GM19468 (cell line): ENCODE data around the gene TAPBPL.
"Not testable (repeated sequence)": the region's sequence is repeated elsewhere in the genome, so short reads cannot be mapped to it uniquely, and the experiment has no call there.

Source experiments
- ATAC-seq: cut with Tn5 transposase; IDR thresholded peaks from one replicate; pipeline ENCODE4 v1.9.1; 2021; ENCODE audit warnings: mild to moderate bottlenecking, moderate library complexity, moderate number of reproducible peaks; ENCODE audit not compliant: unreplicated experiment; ENCODE audit errors: extremely low read depth

TAPBPL gene

DNA sequence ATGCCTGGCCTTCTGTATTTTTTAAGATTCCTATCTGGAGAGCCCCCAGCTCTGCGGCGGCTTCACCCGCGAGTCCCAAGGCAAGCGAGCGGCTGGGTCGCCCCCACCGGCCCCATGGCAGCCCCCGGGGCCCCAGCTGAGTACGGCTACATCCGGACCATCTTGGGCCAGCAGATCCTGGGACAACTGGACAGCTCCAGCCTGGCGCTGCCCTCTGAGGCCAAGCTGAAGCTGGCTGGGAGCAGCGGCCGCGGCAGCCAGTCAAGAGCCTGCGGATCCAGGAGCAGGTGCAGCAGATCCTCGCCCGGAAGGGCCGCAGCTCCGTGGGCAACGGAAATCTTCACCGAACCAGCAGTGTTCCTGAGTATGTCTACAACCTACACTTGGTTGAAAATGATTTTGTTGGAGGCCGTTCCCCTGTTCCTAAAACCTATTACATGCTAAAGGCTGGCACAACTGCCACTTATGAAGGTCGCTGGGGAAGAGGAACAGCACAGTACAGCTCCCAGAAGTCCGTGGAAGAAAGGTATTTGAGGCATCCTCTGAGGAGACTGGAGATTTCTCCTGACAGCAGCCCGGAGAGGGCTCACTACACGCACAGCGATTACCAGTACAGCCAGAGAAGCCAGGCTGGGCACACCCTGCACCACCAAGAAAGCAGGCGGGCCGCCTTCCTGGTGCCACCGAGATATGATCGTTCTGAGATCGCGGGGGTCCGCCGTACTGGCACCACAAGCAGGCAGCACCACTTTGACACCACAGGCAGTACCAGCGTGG is 25.9 kb downstream of the TAPBPL start:
- not testable (repeated sequence) for ATAC-seq

DNA sequence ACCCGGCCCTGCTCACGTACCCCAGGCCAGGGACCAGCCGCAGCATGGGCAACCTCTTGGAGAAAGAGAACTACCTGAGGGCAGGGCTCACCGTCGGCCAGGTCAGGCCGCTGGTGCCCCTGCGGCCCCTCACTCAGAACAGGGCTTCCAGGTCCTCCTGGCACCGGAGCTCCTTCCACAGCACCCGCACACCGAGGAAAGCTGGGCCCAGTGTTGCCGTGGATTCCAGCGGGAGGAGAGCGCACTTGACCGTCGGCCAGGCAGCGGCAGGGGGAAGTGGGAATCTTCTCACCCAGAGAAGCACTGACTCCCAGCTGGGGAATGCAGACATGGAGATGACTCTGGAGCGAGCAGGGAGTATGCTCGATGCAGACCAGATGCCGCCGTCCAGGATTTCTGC is 26.6 kb downstream of the TAPBPL start:
- ATAC-seq, result no peak

DNA sequence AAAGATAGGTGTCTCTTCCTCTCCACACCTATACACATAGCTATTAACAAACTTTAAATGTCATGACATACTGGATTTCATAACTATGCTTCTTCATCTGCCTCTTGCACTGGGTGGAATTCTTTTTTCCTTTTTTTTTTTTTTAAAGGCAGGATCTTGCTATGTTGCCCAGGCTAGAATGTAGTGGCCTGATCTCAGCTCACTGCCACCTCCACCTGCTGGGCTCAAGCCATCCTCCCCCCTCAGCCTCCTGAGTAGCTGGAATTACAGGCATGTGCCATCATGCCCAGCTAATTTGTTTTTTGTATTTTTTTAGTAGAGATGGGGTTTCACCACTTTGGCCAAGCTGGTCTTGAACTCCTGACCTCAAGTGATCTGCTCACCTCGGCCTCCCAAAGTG is 36.4 kb downstream of the TAPBPL start:
- no peak for ATAC-seq

DNA sequence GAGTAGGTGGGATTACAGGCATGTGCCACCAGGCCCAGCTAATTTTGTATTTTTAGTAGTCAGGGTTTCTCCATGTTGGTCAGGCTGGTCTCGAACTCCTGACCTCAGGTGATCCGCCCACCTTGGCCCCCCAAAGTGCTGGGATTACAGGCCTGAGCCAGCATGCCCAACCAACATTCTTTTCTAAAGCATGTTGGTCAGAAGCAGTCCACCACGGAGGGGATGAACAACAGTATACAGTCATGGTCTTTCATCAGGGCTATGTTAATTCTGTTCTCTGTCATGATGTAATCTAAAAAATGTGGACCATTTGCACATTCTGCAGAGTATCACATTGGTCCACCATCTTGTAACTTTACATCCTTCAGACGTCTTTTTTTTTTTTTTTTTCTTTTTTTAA is 37.6 kb downstream of the TAPBPL start:
- ATAC-seq, result no peak

DNA sequence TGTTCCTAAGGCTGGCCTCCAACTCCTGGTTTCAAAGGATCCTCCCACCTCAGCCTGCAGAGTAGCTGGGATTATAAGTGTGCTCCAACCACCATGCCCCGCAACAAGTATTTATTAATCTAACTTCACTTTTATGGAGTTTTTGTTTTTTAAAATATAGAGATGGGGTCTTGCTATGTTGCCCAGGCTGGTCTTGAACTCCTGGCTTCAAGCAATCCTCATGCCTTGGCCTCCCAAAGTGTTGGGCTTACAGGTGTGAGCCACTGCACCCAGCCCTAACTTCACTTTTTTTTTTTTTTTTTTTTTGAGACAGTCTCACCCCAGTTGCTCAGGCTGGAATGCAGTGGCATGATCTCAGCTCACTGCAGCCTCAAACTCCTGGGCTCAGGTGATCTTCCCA is 38.8 kb downstream of the TAPBPL start:
- ATAC-seq, result not testable (repeated sequence)

DNA sequence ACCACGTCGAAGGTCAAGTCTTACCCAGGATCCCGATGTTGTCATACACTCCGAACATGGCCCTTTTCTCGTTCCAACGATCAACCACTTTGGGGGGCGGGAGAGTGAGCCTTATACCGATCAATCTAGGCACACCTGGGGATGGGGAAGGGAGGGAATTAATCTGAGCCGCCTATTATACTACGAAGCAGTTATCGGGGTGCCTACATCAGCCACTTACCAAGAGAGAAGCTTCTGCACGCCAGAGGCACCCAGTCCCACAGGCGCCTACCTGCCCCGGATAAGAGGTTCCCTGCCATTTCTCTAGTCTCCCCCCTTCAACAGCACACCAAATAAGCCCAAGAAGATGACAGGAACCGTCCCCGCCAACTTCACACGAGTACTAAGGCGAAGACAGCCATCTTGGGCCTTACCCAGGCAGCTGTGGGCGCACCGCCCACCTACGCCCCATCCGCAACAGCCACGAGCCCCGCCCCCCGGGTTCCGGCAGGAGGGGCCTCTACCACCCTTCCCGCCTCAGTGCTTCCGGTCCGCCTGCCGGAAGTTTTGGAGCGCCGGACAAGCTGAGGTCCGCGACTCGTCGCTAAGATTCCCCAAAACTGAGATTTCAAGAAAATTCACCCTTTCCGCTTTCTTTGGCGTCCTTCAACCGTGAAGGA is 41.1 kb downstream of the TAPBPL start, which contains the start of gene MRPL51:
TSS of gene MRPL51 (minus strand) at position 425 of the 659 bp plus-strand sequence. CDS start at position 299, 126 bp downstream.
- peak; percentile 53 for ATAC-seq

DNA sequence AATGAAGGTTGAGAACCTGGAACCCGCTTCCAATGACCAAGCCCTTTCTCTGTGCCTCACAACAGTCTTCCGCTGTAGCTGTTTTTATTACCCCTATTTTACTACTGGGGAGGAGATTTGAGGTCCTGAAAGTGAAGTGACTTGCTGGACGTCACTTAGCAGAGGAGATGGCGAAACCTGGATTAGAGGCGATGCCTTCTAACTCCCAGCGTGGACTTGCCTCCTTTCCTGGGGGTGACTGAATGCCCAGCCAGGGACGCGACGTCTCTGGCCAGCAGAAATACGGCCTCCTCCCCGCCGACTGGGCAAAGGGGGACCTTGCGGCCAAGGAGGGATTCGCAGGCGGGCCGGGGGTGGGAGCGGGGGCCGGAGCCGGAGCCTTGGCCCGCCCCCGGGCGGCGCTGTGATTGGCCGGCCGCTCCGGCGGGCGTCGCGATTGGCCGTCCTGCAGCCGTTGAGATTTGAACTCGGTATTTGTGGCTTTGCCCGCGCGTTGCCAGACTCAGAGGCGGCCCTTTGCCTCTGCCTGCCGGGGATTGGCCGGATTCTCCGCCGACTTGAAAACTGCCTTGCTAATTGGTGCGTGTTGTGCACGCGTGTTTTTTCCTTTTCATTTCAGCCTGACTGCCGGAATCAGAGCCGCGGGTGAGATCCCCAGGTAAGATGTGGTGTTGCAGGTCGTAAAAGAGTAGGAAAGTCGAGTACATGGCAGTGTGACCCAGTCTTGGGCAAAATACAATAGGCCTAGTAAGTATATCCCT is 41.8 kb downstream of the TAPBPL start, which contains the start of gene NCAPD2:
TSS of gene NCAPD2 (plus strand) at position 606 of the 761 bp plus-strand sequence. CDS start 997 bp downstream, outside the sequence.
- ATAC-seq, result peak; percentile 72

DNA sequence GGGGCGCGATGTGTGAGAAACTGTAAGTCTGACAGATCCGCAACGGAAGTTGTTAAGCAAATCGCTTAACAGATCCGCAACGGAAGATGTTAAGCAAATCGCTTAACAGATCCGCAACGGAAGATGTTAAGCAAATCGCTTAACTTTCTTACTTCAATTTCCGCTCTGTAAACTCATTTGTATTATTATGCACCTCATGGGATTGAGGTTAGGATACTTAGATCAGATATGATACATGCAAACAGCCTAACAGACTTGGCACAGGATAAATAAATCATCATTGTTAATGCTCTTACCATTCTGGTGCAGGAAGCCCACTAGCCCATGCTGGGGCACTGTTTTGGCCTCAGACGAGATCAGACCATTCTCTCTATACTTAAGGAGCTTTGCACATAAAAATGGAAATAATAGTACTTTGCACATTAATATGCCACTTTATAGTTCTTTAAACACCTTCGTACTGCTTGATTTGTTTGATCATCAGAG is 42.5 kb downstream of the TAPBPL start:
- ATAC-seq, result no peak

DNA sequence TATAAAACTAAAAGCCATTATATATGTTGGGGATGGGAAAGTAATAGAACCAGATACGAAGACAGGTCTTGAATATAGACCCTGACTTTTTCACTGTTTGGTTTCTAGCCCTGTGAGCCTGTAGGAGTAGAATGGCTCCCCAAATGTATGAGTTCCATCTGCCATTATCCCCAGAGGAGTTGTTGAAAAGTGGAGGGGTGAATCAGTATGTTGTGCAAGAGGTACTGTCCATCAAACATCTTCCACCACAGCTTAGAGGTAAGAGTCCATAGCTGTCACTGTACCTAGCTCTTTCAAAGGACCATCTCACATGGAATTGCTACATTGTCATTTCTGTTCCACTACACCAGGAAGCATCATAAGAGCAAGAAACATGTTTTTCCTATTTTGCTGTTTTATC is 43.1 kb downstream of the TAPBPL start:
- ATAC-seq, result no peak

DNA sequence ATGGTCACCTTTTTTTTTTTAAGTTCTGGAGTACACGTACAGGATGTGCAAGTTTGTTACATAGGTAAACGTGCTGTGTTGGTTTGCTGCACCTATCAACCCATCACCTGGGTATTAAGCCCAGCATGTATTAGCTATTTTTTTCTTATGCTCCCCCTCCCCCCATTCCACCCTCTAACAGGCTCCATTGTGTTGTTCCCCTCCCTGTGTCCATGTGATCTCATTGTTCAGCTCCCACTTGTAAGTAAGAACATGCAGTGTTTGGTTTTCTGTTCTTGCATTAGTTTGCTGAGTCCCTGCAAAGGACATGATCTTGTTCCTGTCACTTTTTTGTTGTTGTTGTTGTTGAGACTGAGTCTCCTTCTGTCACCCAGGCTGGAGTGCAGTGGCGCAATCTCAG is 45.4 kb downstream of the TAPBPL start:
- not testable (repeated sequence) for ATAC-seq

DNA sequence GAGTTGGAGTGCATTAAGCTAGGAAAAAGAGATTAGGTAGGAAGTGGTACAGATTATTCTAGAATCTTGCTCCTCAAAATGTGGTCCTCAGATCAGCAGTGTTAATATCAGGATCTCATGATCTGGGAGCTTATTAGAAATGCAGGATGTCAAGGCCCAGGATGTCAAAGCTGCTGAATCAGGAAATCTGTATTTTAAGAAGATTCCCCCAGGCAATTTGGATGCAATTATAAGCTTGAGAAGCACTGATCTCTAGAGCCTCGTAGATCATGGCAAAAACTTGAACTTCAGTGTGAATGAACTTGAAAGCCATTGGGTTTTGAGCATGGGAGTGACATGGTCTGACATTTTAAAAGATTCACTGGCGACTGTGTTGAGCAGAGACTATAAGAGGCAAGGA is 48.6 kb downstream of the TAPBPL start:
- no peak for ATAC-seq

DNA sequence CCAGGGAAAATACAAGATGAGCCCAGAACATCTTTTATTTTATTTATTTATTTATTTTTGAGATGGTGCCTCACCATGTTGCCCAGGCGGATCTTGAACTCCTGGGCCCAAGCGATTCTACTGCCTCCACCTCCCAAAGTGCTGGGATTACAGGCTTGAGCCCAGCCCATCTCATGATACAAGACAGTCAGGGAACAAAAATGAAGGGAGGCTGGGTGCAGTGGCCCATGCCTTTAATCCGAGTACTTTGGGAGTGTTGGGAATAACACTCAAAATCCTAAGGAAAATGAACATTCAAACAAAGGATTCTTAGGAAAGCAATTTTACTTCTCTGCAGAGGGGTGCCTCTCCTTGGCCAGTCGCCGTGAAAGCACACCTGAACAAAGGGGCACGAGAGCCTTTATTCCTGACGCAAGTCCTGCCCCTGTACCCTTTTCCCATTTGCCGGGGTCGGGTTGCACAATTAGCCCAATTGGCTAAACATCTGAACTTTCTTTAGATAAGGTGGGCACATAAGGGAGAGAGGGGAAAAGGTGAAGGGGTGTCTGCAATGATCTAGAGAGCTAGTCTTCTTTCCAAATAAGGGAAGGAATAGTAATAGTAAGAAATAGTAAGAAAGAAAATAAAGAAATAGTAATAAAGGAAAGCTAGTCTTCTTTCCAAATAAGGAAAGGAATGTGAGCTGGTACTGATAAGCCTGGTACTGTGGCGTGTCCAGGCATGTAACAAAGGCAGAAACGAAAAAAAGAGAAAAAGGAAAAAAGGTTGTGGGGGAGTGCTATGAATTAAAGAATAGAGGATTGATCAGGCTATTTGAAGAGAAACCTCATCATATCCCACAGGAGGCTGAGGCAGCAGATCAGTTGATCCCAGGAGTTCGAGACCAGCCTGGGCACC is 55.5 kb downstream of the TAPBPL start:
- ATAC-seq, result no peak

DNA sequence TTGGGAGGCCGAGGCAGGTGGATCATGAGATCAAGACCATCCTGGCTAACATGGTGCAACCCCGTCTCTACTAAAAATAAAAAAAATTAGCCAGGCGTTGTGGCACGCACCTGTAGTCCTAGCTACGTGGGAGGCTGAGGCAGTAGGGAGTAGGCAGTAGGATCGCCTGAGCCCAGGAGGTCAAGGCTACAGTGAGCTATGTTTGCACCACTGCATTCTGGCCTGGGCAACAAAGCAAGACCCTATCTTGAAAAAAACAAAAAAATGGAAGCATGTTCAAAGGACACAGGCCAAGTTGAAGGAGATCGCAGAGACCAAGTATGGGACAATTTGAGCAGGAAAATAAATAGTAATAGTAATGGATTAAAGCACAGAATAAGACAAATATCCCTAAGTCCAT is 56.2 kb downstream of the TAPBPL start:
- ATAC-seq, result no peak
